HG02610 (cell line): Measurements from ENCODE around the gene IAH1.

Experiments used
- ATAC-seq: cut with Tn5 transposase; IDR thresholded peaks from one replicate; pipeline ENCODE4 v1.9.1; 2021; ENCODE audit warnings: mild to moderate bottlenecking, moderate library complexity; ENCODE audit not compliant: unreplicated experiment

IAH1 gene

DNA sequence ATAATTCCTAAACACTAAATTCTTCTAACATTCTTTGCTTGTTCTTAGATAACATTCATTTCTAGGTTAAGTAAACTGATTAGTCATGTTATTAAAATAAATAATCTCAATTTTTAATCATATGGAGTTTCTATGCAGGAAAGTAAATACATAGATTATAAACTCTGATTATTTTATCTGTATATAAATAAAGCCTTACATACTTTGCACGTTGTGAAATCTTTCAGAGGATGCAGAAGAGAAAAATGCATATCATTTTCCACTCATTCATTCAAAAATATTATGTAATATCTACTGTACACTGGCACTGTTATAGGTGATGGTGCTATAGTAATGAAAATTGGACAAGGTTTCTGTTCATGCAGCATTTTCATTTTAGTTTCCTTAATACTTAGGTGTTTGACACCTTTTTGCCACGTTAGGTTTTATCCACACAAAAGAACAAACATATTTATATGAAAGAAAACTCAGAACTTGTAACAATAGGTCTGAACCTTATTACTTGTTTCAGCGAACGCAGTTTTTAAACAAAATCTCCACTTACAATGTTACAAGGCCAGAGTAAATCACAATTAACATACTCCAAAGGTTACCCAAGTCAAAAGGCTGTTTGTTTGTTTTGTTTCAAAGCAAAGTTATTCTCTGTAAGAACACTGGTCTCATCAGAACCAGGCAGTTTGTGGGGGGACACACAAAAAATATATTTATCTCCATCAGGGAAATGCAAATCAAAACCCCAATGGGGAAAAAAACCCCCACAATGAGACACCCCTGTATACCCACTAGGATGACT is 53.8 kb downstream of the IAH1 start:
- ATAC-seq, result no peak

DNA sequence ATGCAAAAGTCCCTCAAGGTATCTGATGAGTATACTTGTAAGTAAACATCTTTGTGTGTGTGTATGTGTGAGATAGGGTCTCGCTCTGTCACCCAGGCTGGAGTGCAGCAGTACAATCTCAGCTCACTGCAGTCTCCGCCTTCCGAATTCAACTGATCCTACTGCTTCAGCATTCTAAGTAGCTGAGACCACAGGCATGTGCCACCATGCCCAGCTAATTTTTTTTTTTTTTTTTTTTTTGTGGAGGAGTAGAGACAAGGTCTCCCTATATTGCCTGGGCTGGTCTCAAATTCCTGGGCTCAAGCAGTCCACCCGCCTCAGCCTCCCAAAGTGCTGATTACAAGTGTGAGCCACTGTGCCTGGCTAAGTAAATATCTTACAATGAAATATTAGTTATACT is 58.1 kb downstream of the IAH1 start:
- ATAC-seq, result no peak

DNA sequence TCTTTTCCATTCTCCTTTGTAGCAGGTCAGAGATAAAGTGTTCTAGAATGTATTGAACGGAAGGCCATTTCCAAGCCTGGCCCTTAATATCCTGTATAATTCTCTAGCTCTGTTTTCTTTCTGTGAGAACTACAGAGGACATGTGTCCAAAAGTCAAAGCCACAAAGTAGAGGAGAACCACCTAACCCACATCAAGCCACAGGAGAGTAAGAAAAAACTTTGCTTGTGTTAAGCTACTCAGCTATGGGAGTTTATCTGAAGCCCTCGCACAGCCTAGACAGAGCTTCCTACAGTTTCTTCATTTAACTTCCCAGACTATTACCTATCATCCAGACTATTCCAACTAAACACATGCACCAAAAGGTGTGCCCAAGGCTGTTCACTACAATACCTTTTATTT is 59.3 kb downstream of the IAH1 start:
- ATAC-seq, result no peak

DNA sequence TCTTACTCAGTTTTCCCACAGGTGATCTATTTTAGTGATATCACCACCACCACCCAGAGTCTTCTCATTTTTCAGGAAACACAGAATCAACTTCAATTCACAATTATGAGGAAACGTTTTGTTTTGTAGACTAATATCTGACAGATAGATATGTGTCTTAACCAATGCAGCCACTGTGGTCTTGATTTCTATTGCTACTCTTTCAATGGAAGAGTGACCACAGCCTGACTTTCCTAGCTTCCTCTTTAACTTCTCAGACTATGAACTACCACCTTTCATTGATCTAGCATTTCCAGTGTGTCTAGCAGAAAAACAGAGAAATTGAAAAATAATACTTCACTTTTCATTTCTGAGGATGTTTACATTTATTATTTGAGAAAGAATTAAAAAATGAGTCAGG is 60.8 kb downstream of the IAH1 start:
- ATAC-seq, result no peak

DNA sequence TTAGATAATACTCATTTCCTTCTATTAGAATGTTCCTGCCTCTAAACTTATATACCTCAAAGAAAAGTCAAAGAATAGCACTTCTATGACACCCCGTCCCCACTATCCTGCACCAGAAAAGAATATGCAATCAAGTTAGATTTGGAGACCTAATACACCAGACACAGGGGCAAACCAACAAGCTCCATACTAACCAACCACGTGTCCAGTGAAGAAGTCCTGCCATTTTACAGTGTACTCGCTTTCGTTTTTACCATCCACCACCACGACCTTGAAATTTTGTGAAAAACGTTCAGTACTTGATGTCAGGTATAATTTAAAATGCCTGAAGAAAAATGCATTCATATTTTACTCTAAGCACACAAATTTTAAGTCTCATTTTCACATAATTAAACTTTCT is 62.2 kb downstream of the IAH1 start:
- ATAC-seq, result no peak

DNA sequence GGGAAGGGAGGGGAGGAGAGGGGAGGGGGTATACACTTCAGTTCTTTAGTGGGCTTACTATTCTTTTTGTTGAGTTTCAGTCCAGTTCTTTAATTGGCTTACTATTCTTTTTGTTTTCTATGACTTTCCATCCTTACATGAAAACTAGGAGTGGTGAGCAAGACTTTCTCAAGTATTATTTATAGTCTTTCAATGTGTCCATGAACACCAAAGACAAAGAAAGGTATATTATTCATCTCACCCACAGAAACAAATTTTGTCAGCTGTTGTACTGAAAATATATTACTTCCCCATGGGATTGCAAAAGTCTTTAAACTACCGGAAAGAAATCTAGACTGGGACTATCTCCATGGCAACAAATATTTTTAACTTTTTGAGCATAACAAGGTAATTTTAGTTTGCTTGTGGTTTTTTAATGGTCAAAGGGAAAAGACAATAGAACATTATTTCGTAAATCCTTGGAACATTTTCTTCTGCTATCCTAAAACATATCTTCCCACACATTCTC is 63.7 kb downstream of the IAH1 start:
- no peak for ATAC-seq
